Rectal smooth muscle tissue (tissue), 1 donor: Measurements from ENCODE around the gene SMAD7.

Experiments used
- H3K27ac ChIP-seq: one replicate; pipeline ENCODE4 v1.7.0; 2013; ENCODE audit warnings: low read depth, low read length, inconsistent platforms
- H3K27me3 ChIP-seq: one replicate; pipeline ENCODE4 v1.7.0; 2013; ENCODE audit warnings: low read length; ENCODE audit not compliant: control insufficient read depth, insufficient read depth
- H3K36me3 ChIP-seq: one replicate; pipeline ENCODE4 v1.7.0; 2013; ENCODE audit warnings: low read length; ENCODE audit not compliant: control insufficient read depth, insufficient read depth
- H3K4me1 ChIP-seq: one replicate; pipeline ENCODE4 v1.7.0; 2013; ENCODE audit warnings: low read length; ENCODE audit not compliant: control insufficient read depth, insufficient read depth
- H3K4me3 ChIP-seq: one replicate; pipeline ENCODE4 v1.7.0; 2013; ENCODE audit warnings: low read length
- H3K9ac ChIP-seq: one replicate; pipeline ENCODE4 v1.7.0; 2013; ENCODE audit warnings: low read length

Gene SMAD7

DNA sequence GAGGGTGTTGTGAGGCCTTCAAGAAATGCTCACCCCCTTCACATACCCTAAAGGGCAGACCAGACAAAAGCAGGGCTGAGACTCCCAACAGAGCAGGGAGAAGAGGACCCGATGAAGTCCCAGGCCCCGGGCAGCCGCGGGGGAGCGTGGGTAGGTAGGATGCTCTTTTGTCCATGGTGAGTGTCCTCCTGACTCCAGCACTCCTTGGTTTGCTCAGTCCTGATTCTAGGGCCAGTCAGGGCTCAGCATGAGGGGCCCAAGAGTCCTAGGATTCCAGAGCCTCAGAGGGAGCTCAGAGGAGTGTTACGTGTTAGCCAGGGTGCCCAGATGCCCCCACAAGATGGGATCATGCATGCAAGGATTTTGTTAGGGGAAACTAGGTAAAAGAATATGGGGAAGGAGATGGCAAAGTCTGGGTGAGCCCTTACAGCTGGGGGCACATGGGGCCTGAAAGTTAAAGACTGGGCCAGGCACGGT lies 64.8 kb downstream of the SMAD7 start:
- no peak overlapping the region for H3K27ac ChIP-seq

DNA sequence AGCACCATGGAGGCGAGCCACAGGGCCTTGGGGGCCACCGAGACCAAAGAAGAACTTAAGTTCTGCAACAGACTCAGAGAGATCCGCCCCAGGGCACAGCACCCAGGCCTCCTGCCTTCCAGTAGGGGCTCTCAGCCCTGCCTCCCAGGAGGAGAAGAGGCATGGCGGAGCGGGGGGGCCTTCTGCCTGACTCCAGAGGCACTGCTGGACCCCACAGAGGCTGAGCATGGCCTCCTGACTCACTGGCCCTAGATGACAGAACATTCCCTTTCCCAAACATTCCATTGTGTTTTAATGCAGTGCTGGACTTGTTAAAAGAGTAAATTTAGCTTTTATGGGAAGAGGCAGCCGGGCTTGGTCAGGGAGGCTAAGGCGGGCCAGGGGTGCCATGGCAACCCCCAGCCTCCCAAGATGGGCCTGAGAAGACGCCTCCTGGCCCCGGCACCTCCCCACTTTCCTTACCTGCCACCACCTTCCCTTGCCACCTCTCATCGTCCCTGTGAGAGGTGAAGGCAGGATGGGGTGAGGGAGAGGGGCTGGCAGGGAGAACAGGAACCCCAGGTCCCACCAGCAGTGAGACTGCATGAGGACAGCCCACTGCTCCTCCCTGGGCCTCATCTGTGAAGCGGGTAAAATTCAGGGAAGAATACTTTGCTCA lies 65.4 kb downstream of the SMAD7 start:
- H3K27me3 ChIP-seq = no peaks in the 10 kb centered on the region
- no peaks in the 10 kb centered on the region for H3K36me3 ChIP-seq
- H3K4me1 ChIP-seq = no peaks in the 10 kb centered on the region
- no peak overlapping the region for H3K27ac ChIP-seq
- H3K9ac ChIP-seq = no peak overlapping the region
- H3K4me3 ChIP-seq = no peak overlapping the region

More for the DNA sequence above, 64.8 kb downstream of the SMAD7 start:
- Histone ChIP-seq H3K27me3 (no peaks in the 10 kb centered on the region), H3K36me3 (no peaks in the 10 kb centered on the region), H3K4me1 (no peaks in the 10 kb centered on the region), H3K9ac (no peak overlapping the region), H3K4me3 (no peak overlapping the region)

DNA sequence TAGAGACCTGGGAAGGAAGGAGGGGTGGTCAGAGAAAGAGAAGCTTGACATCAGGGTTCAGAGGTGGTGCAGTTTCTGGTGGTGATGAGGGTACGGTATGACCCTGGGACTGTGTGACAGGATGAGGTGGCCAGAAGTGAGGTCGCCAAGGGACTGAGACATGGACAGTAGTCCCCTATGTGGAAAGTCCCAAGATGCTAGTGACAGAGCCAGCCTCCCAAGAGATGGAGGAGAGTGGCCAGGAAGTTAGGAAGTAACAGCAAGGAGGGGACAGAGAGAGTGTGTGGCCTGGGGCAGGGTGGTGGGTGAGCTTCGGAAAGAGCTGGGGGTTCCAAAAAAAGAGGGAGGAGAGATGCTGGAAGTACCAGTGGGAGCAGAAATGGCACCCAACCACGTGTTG lies 66.0 kb downstream of the SMAD7 start:
- Histone ChIP-seq H3K4me1 (no peaks in the 10 kb centered on the region), H3K27me3 (no peaks in the 10 kb centered on the region), H3K36me3 (no peaks in the 10 kb centered on the region), H3K4me3 (no peak overlapping the region), H3K9ac (no peak overlapping the region), H3K27ac (no peak overlapping the region)

DNA sequence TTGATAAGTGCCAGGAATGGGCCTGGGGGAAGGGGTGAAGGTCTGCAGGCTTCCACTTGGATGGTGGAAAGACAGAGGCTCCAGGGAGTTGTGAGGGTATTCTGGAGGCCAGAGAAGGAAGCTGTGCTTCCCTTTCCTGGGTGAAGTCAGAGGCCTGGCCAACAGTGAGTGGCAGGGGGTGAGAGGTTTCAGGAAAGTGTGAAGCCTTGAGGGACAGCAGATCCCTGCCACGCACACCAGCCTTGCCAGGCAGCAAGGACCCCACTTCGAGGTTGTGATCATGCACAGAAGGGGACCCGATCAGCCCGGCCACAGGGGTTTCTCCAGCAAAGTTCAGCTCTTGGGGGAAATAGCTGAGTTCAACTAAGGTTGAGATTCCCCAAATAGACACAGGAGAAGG lies 66.5 kb downstream of the SMAD7 start:
- Histone ChIP-seq H3K4me1 (no peaks in the 10 kb centered on the region), H3K4me3 (no peak overlapping the region), H3K9ac (no peak overlapping the region), H3K27ac (no peak overlapping the region), H3K36me3 (no peaks in the 10 kb centered on the region), H3K27me3 (no peaks in the 10 kb centered on the region)

- H3K4me1 ChIP-seq = no peaks in the 10 kb centered on the region
- no peaks in the 10 kb centered on the region for H3K27me3 ChIP-seq
- no peak overlapping the region for H3K27ac ChIP-seq
- no peak overlapping the region for H3K4me3 ChIP-seq
- no peak overlapping the region for H3K9ac ChIP-seq
- H3K36me3 ChIP-seq = no peaks in the 10 kb centered on the region
Measured at GRCh38 chr18:48882379-48882778, 68.4 kb downstream of the SMAD7 start.

- Histone ChIP-seq H3K27me3 (no peaks in the 10 kb centered on the region), H3K4me3 (no peak overlapping the region), H3K27ac (no peak overlapping the region), H3K36me3 (no peaks in the 10 kb centered on the region), H3K4me1 (no peaks in the 10 kb centered on the region), H3K9ac (no peak overlapping the region)
Measured at GRCh38 chr18:48880931-48881330, 69.8 kb downstream of the SMAD7 start.

DNA sequence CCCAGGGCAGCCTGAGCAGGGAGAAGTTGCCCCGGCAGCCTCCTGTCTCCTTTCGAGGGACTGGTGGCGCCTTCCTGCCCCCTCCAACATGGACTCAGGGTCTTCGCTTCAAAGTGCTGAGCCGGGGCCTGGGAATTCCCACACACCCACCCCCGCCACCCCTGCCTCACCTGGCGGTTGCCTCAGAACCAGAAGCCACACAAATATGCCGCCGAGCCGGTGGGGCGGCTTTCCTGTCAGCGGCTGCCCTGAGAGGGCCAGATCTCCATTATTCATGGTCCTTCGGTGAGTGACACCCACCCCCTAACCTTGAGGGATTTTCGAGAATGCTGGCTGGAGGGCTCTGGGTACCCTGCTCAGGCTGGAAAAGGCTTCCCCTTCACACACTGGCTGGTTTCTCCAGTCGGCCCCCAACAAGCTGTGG lies 71.7 kb downstream of the SMAD7 start:
- Histone ChIP-seq H3K9ac (no peak overlapping the region), H3K4me3 (no peak overlapping the region), H3K27me3 (no peaks in the 10 kb centered on the region), H3K4me1 (no peaks in the 10 kb centered on the region), H3K36me3 (no peaks in the 10 kb centered on the region), H3K27ac (no peak overlapping the region)

DNA sequence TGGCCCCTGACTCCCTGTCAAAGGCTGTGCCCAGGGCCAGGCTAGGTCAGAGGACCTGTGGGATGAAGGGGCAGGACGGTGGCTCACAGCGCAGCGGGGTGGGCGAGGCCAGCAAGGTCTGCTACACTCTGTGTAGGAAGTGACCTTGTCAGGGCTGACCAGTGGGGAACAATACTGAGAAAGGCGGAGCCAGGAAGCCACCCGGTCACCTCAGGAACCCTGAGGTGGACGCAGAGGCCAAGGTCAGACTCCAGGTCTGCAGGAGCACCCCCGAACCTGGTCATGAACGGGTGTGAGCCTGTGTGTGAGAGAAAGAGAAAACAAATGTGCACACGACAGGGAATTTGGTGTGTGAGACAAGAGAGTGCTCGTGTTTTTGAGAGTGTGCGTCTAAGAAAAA lies 72.3 kb downstream of the SMAD7 start:
- Histone ChIP-seq H3K36me3 (no peaks in the 10 kb centered on the region), H3K9ac (no peak overlapping the region), H3K27me3 (no peaks in the 10 kb centered on the region), H3K27ac (no peak overlapping the region), H3K4me1 (no peaks in the 10 kb centered on the region), H3K4me3 (no peak overlapping the region)

- Histone ChIP-seq H3K4me3 (no peak overlapping the region), H3K27me3 (no peaks in the 10 kb centered on the region), H3K4me1 (no peaks in the 10 kb centered on the region), H3K36me3 (no peaks in the 10 kb centered on the region), H3K27ac (no peak overlapping the region), H3K9ac (no peak overlapping the region)
Measured at GRCh38 chr18:48877941-48878340, 72.8 kb downstream of the SMAD7 start.

GRCh38 chr18:48876590-48876989 lies 74.2 kb downstream of the SMAD7 start:
- Histone ChIP-seq H3K9ac (no peak overlapping the region), H3K27ac (no peak overlapping the region), H3K27me3 (no peaks in the 10 kb centered on the region), H3K4me3 (no peak overlapping the region), H3K36me3 (no peaks in the 10 kb centered on the region), H3K4me1 (no peaks in the 10 kb centered on the region)

GRCh38 chr18:48875942-48876511 lies 74.7 kb downstream of the SMAD7 start:
- no peaks in the 10 kb centered on the region for H3K27me3 ChIP-seq
- H3K4me3 ChIP-seq = no peak overlapping the region
- no peak overlapping the region for H3K27ac ChIP-seq
- H3K36me3 ChIP-seq = no peaks in the 10 kb centered on the region
- H3K9ac ChIP-seq = no peak overlapping the region
- H3K4me1 ChIP-seq = no peaks in the 10 kb centered on the region

DNA sequence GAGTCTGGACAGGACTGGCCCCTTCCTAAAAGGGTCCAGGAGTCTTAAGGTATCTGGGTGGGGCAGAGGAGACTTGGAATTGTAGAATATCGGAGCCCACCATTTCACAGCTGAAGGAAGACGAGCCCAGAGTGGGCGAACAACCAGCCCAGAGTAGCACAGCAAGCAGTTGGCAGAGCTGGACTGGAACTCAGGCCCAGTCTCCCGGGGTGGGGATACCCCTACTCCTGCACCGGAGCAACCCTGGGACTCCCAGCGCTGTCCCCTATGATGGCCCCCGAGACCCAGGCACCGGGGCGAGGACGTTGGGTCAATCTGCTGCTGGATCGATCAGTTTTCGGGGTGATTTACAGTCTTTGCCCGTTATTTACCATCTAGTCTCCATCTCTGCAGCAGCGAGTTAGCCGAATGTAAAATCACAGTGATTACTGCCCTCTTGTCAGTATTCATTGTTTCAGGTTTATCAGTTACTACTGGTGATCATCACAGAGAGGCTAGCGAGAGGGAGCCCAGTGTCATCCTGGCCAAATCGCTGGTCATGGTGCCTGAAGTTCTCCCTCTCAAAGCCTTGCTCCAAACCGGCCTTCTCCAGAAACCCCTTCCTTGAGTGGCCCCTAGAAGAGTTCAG lies 75.3 kb downstream of the SMAD7 start:
- no peak overlapping the region for H3K9ac ChIP-seq
- H3K27ac ChIP-seq = no peak overlapping the region
- H3K4me1 ChIP-seq = no peaks in the 10 kb centered on the region
- H3K36me3 ChIP-seq = no peaks in the 10 kb centered on the region
- H3K27me3 ChIP-seq = no peaks in the 10 kb centered on the region
- no peak overlapping the region for H3K4me3 ChIP-seq

DNA sequence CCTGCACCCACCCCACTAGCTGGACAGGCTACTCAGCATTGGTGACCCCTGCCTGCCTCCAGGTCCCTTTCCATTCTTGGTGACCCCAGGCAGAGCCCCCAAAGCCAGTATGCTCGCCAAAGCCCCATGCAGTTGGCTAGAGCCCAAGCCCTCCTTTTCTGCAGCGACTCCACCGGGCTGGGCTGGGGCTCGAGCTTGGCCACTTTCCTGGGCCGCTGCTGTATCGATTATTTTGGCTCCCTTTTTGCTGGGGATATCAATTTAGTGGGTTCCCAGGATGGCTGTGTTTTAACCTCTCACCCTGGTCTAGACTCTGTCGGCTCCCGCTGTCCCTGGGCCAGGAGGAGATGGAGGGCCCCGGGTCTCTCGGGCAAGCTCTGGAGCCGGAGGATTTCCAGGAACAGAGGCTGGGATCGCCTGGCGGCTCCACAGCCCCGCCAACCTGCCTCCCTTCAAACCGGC lies 76.0 kb downstream of the SMAD7 start:
- H3K27ac ChIP-seq = no peak overlapping the region
- no peaks in the 10 kb centered on the region for H3K4me1 ChIP-seq
- H3K36me3 ChIP-seq = no peaks in the 10 kb centered on the region
- no peak overlapping the region for H3K9ac ChIP-seq
- no peak overlapping the region for H3K4me3 ChIP-seq
- no peaks in the 10 kb centered on the region for H3K27me3 ChIP-seq
